H9 (cell line): ENCODE measurements around the gene CAPNS1. TPM values are rescaled to one million over a fixed set of nuclear protein-coding genes. Genes with fewer than 3 reads are reported as not detected.
A peak's percentile ranks its signal among the peaks of the same experiment; 100 is the strongest.

Experiments used
- DNase-seq: peaks from one replicate; pipeline ENCODE4 v3.0.0-alpha.2; 2017
- H2AFZ ChIP-seq: one replicate; pipeline ENCODE4 v1.6.1; 2013; ENCODE audit warnings: mild to moderate bottlenecking, low read length, control low read depth, moderate library complexity
- H2AK5ac ChIP-seq: 2 replicates; pipeline ENCODE4 v1.6.1; 2013; ENCODE audit warnings: low read length, control low read depth, mixed read lengths; ENCODE audit not compliant: insufficient read length
- H2BK120ac ChIP-seq: one replicate; pipeline ENCODE4 v1.6.1; 2013; ENCODE audit warnings: low read depth, mild to moderate bottlenecking, low read length, control low read depth, inconsistent platforms; ENCODE audit not compliant: poor library complexity, severe bottlenecking
- H2BK12ac ChIP-seq: 2 replicates; pipeline ENCODE4 v1.6.1; 2013; ENCODE audit warnings: low read length, control low read depth, mixed read lengths, low read depth; ENCODE audit not compliant: insufficient read length
- H2BK15ac ChIP-seq: 2 replicates; pipeline ENCODE4 v1.6.1; 2013; ENCODE audit warnings: low read depth, low read length, control low read depth
- H2BK20ac ChIP-seq: one replicate; pipeline ENCODE4 v1.6.1; 2013; ENCODE audit warnings: low read depth, mild to moderate bottlenecking, low read length, control low read depth, inconsistent platforms; ENCODE audit not compliant: poor library complexity, severe bottlenecking
- H2BK5ac ChIP-seq: 2 replicates; pipeline ENCODE4 v1.6.1; 2013; ENCODE audit warnings: low read length, control low read depth, mixed read lengths; ENCODE audit not compliant: insufficient read length
- H3K14ac ChIP-seq: 2 replicates; pipeline ENCODE4 v1.6.1; 2013; ENCODE audit warnings: low read length, control low read depth; ENCODE audit not compliant: insufficient read depth
- H3K18ac ChIP-seq: 2 replicates; pipeline ENCODE4 v1.6.1; 2013; ENCODE audit warnings: low read depth, mild to moderate bottlenecking, mixed read lengths, low read length, control low read depth; ENCODE audit not compliant: insufficient read length
- H3K23ac ChIP-seq: 2 replicates; pipeline ENCODE4 v1.6.1; 2013; ENCODE audit warnings: low read length, control low read depth, mixed read lengths, low read depth; ENCODE audit not compliant: insufficient read length
- H3K23me2 ChIP-seq: 2 replicates; pipeline ENCODE4 v1.6.1; 2013; ENCODE audit warnings: low read depth, mild to moderate bottlenecking, mixed read lengths, low read length, control low read depth; ENCODE audit not compliant: insufficient read length, poor library complexity, severe bottlenecking
- H3K27ac ChIP-seq: 2 replicates; pipeline ENCODE4 v1.5.1; 2013; ENCODE audit warnings: low read length, control low read depth, mixed read lengths, low read depth; ENCODE audit not compliant: insufficient read length
- H3K27me3 ChIP-seq: 2 replicates; pipeline ENCODE4 v1.6.1; 2013; ENCODE audit warnings: low read length, control low read depth, inconsistent platforms; ENCODE audit not compliant: insufficient read depth
- H3K4ac ChIP-seq: 2 replicates; pipeline ENCODE4 v1.6.1; 2013; ENCODE audit warnings: low read depth, mild to moderate bottlenecking, control low read depth, inconsistent platforms, low read length, moderate library complexity
- H3K4me1 ChIP-seq: 2 replicates; pipeline ENCODE4 v1.6.1; 2013; ENCODE audit warnings: low read length, control low read depth, inconsistent platforms; ENCODE audit not compliant: insufficient read depth
- H3K4me2 ChIP-seq: 2 replicates; pipeline ENCODE4 v1.6.1; 2013; ENCODE audit warnings: low read length, control low read depth, mixed read lengths; ENCODE audit not compliant: insufficient read length, insufficient read depth
- H3K56ac ChIP-seq: 2 replicates; pipeline ENCODE4 v1.6.1; 2013; ENCODE audit warnings: low read depth, mild to moderate bottlenecking, mixed read lengths, low read length, control low read depth; ENCODE audit not compliant: insufficient read length
- H3K79me1 ChIP-seq: 2 replicates; pipeline ENCODE4 v1.6.1; 2013; ENCODE audit warnings: low read depth, mild to moderate bottlenecking, moderate library complexity, low read length, control low read depth, inconsistent platforms; ENCODE audit not compliant: insufficient read depth, poor library complexity, severe bottlenecking
- H3K79me2 ChIP-seq: 2 replicates; pipeline ENCODE4 v1.6.1; 2013; ENCODE audit warnings: low read length, control low read depth, inconsistent platforms; ENCODE audit not compliant: insufficient read depth
- H3K9ac ChIP-seq: 2 replicates; pipeline ENCODE4 v1.6.1; 2013; ENCODE audit warnings: low read length, control low read depth, mixed read lengths; ENCODE audit not compliant: insufficient read length; ENCODE audit errors: extremely low read depth
- H3K9me3 ChIP-seq: one replicate; pipeline ENCODE4 v1.6.1; 2013; ENCODE audit warnings: low read depth, low read length, inconsistent platforms; ENCODE audit not compliant: control insufficient read depth
- H3T11ph ChIP-seq: one replicate; pipeline ENCODE4 v1.6.1; 2013; ENCODE audit warnings: mild to moderate bottlenecking, low read length, control low read depth, inconsistent platforms
- H4K20me1 ChIP-seq: one replicate; pipeline ENCODE4 v1.6.1; 2013; ENCODE audit not compliant: control insufficient read depth, insufficient read length, insufficient read depth
- H4K5ac ChIP-seq: 2 replicates; pipeline ENCODE4 v1.6.1; 2013; ENCODE audit warnings: low read depth, mild to moderate bottlenecking, mixed read lengths, low read length, control low read depth; ENCODE audit not compliant: insufficient read length
- H4K8ac ChIP-seq: replicated peaks from 2 replicates; pipeline ENCODE4 v1.6.1; 2013; ENCODE audit warnings: low read length, control low read depth, mixed read lengths, low read depth; ENCODE audit not compliant: insufficient read length
- H4K91ac ChIP-seq: 2 replicates; pipeline ENCODE4 v1.6.1; 2013; ENCODE audit warnings: low read depth, mild to moderate bottlenecking, moderate library complexity, mixed read lengths, low read length, control low read depth; ENCODE audit not compliant: insufficient read length
- H3K27ac Mint-ChIP-seq, 3 experiments: 2 replicates in 2 of 3; 3 replicates in 1 of 3; pipeline ENCODE4 v1.8.0; 2020 to 2021; ENCODE audit warnings: mixed read lengths in 3 of 3, mild to moderate bottlenecking in 1 of 3, moderate library complexity in 1 of 3
- H3K27me3 Mint-ChIP-seq: 2 replicates; pipeline ENCODE4 v1.8.0; 2021; ENCODE audit warnings: low read depth, mild to moderate bottlenecking, moderate library complexity, mixed read lengths
- H3K36me3 Mint-ChIP-seq, 3 experiments: 2 replicates in 2 of 3; 3 replicates in 1 of 3; pipeline ENCODE4 v1.8.0; 2020 to 2021; ENCODE audit warnings: low read depth in 3 of 3, mixed read lengths in 3 of 3; ENCODE audit not compliant: insufficient read depth in 1 of 3
- H3K4me1 Mint-ChIP-seq, 2 experiments: 2 replicates each; pipeline ENCODE4 v1.8.0; 2020; ENCODE audit warnings: mixed read lengths in 2 of 2
- H3K4me3 Mint-ChIP-seq, 2 experiments: 2 replicates in 1 of 2; 3 replicates in 1 of 2; pipeline ENCODE4 v1.8.0; 2020 to 2021; ENCODE audit warnings: mild to moderate bottlenecking in 2 of 2, mixed read lengths in 2 of 2, moderate library complexity in 1 of 2
- H3K9me3 Mint-ChIP-seq, 2 experiments: 2 replicates in 1 of 2; 3 replicates in 1 of 2; pipeline ENCODE4 v1.8.0; 2020; ENCODE audit warnings: mild to moderate bottlenecking in 2 of 2, mixed read lengths in 2 of 2, moderate library complexity in 1 of 2
- WGBS: extraction: QIAGEN DNeasy Blood & Tissue Kit; methylation state at CpG from one replicate; pipeline ENCODE4 v1.1.7; 2013; ENCODE audit warnings: missing lambda C conversion rate, low lambda C conversion rate, mixed read lengths; ENCODE audit not compliant: insufficient read length; ENCODE audit errors: extremely low coverage; 5-methylcytosine and 5-hydroxymethylcytosine counted together
- total RNA-seq: library from RNA; stranded (reverse); gene quantifications from 2 replicates; pipeline ENCODE4 v1.2.1, GENCODE V29; 2021
- TF ChIP-seq, protein P1 (sequence below): fragments of 200-600 bp; sonication (generic); conservative IDR thresholded peaks from 3 replicates; pipeline ENCODE4 v1.8.0; 2021; ENCODE audit warnings: antibody characterized with exemption, mild to moderate bottlenecking

The CAPNS1 gene
- total RNA-seq, 1 experiment from 2014 or later: 399 TPM

DNA sequence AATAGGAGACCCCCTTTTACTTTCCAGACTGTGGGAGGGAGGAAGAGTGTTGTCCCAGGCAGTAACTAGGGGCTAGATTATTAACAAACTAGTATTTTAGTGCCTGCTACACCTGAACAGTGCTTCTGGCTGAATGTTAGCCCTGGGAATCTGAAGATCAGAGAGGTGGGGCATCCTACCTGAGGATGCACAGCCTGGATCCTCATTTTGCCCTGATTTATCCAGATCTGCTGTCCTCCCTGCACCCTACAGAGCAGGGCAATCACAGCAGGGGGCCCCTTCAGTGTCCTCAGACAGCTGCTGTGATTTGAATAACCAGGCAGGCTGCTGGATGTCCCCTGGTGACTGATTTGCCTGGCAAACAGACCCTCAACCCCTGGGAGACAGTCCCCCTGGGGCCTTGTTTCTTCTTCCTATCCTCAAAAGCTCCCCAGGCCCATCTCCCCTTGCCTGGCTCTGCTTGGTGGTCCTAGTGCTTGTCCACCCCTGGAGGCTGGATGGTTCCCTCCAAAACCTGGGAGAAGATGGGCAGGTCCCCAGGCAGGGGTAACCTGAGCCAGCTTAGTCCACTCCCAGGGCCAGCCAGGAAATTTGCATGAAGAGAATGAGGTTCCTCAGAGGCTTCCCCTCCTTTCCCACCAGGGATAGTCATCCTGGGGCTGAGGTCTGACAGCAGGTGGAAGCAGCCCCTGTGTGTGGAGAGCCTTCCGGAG is 29.2 kb upstream of the CAPNS1 start, which contains the start of gene OVOL3:
OVOL3 (plus strand) TSS at position 657 of the 713 bp plus-strand sequence. CDS start 60 bp downstream, outside the sequence.
- TF ChIP-seq, protein P1, sequence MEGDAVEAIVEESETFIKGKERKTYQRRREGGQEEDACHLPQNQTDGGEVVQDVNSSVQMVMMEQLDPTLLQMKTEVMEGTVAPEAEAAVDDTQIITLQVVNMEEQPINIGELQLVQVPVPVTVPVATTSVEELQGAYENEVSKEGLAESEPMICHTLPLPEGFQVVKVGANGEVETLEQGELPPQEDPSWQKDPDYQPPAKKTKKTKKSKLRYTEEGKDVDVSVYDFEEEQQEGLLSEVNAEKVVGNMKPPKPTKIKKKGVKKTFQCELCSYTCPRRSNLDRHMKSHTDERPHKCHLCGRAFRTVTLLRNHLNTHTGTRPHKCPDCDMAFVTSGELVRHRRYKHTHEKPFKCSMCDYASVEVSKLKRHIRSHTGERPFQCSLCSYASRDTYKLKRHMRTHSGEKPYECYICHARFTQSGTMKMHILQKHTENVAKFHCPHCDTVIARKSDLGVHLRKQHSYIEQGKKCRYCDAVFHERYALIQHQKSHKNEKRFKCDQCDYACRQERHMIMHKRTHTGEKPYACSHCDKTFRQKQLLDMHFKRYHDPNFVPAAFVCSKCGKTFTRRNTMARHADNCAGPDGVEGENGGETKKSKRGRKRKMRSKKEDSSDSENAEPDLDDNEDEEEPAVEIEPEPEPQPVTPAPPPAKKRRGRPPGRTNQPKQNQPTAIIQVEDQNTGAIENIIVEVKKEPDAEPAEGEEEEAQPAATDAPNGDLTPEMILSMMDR: no peak
- Histone ChIP-seq H2BK5ac (no peak within 1 kb of the TSS), H3T11ph (no peak within 1 kb of the TSS), H3K4ac (no peak within 1 kb of the TSS), H3K18ac (no peak within 1 kb of the TSS), H2AFZ (no peak within 1 kb of the TSS), H3K23ac (no peak within 1 kb of the TSS), H4K91ac (no peak within 1 kb of the TSS), H4K20me1 (no peaks in the 10 kb centered on the region), H3K9ac (no peak within 1 kb of the TSS), H3K4me2 (no peak within 1 kb of the TSS), H3K9me3 (no peaks in the 10 kb centered on the region), H3K14ac (no peak within 1 kb of the TSS), H4K5ac (no peak within 1 kb of the TSS), H3K4me1 (peaks cover 2% of the 10 kb centered on the region; the same call in 1 of the 2 replicates), H2BK120ac (no peak within 1 kb of the TSS), H4K8ac (no peak within 1 kb of the TSS), H2AK5ac (no peak within 1 kb of the TSS), H2BK20ac (no peak within 1 kb of the TSS), H2BK15ac (no peak within 1 kb of the TSS), H3K27me3 (no peaks in the 10 kb centered on the region), H3K79me1 (no peaks in the 10 kb centered on the region), H3K23me2 (peaks cover 9% of the 10 kb centered on the region), H3K79me2 (no peaks in the 10 kb centered on the region; the same call in 1 of the 2 replicates), H3K27ac (no peak within 1 kb of the TSS), H2BK12ac (no peak within 1 kb of the TSS), H3K56ac (no peak within 1 kb of the TSS)
- no peaks in the 10 kb centered on the region; a peak in 1 of 5 replicates for H3K9me3 Mint-ChIP-seq
- H3K4me3 Mint-ChIP-seq: peak within 1 kb of the TSS; percentile 8 to 60; a peak in 3 of 5 replicates
- H3K27ac Mint-ChIP-seq: peak within 1 kb of the TSS in 2 of 3 experiments; percentile 47 to 93; a peak in 5 of 7 replicates
- no CpG with 5 or more reads among the region's 1 CpG for whole genome bisulfite sequencing
- peaks cover 11 to 45% (median 33%) of the 10 kb centered on the region in 3 experiments; a peak in 6 of 7 replicates for H3K36me3 Mint-ChIP-seq
- H3K27me3 Mint-ChIP-seq: peaks cover 3% of the 10 kb centered on the region
- peak; percentile 80 for DNase-seq
- peaks cover 36 to 43% of the 10 kb centered on the region in 2 experiments for H3K4me1 Mint-ChIP-seq
